Measurements from ENCODE around the gene FRMD4A.

FRMD4A gene

GRCh38 chr10:14195433-14195832, 135.3 kb downstream of the FRMD4A start:
- Mint-ChIP-seq H3K4me1 (peaks cover 4% of the 10 kb centered on the region), H3K27ac (no peak overlapping the region), H3K4me3 (no peak overlapping the region), H3K9me3 (no peaks in the 10 kb centered on the region), H3K27me3 (ENCODE audit: low read depth) (peaks cover 6% of the 10 kb centered on the region), H3K36me3 (ENCODE audit: low read depth) (no peaks in the 10 kb centered on the region)
- TF ChIP-seq, protein P1, sequence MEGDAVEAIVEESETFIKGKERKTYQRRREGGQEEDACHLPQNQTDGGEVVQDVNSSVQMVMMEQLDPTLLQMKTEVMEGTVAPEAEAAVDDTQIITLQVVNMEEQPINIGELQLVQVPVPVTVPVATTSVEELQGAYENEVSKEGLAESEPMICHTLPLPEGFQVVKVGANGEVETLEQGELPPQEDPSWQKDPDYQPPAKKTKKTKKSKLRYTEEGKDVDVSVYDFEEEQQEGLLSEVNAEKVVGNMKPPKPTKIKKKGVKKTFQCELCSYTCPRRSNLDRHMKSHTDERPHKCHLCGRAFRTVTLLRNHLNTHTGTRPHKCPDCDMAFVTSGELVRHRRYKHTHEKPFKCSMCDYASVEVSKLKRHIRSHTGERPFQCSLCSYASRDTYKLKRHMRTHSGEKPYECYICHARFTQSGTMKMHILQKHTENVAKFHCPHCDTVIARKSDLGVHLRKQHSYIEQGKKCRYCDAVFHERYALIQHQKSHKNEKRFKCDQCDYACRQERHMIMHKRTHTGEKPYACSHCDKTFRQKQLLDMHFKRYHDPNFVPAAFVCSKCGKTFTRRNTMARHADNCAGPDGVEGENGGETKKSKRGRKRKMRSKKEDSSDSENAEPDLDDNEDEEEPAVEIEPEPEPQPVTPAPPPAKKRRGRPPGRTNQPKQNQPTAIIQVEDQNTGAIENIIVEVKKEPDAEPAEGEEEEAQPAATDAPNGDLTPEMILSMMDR (IDR thresholded peaks at IDR 0.05; ENCODE audit: unreplicated experiment in 3 of 3), result no peak

GRCh38 chr10:14192746-14193145, 138.0 kb downstream of the FRMD4A start:
- TF ChIP-seq, protein P1 (IDR thresholded peaks at IDR 0.05; ENCODE audit: unreplicated experiment in 3 of 3), result no peak
- Mint-ChIP-seq H3K27me3 (ENCODE audit: low read depth) (peaks cover 6% of the 10 kb centered on the region), H3K4me3 (no peak overlapping the region), H3K36me3 (ENCODE audit: low read depth) (no peaks in the 10 kb centered on the region), H3K9me3 (no peaks in the 10 kb centered on the region), H3K27ac (no peak overlapping the region), H3K4me1 (peaks cover 4% of the 10 kb centered on the region)

- Mint-ChIP-seq H3K27me3 (ENCODE audit: low read depth) (peaks cover 3% of the 10 kb centered on the region), H3K9me3 (no peaks in the 10 kb centered on the region), H3K4me3 (no peak overlapping the region), H3K27ac (no peak overlapping the region), H3K36me3 (ENCODE audit: low read depth) (no peaks in the 10 kb centered on the region), H3K4me1 (peaks cover 4% of the 10 kb centered on the region)
- TF ChIP-seq, protein P1 (IDR thresholded peaks at IDR 0.05; ENCODE audit: unreplicated experiment in 3 of 3), result no peak
These were observed 138.9 kb downstream of the FRMD4A start for GRCh38 chr10:14191871-14192270.

DNA sequence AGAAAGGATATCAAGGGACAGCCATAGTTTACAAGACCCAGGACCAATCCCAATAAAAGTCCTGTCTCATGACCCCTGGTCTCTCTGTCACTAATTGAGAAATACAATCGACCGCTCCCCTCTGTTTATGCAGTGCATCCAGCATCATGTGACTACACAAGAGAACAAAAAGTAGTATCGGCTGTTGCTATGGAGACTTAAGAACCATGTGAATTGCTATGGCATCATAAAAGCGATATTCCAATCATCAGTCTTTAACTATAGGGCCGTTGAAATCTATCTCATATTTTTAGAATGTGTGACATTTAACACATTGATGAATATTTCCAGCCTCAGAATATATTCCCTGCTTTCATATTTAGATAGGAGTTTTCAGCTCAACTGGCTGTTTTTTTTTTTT, 139.3 kb downstream of the FRMD4A start:
- peaks cover under 1% of the 10 kb centered on the region for H3K27me3 Mint-ChIP-seq (ENCODE audit: low read depth)
- peaks cover 4% of the 10 kb centered on the region for H3K4me1 Mint-ChIP-seq
- H3K27ac Mint-ChIP-seq, result no peak overlapping the region
- TF ChIP-seq, protein P1 (IDR thresholded peaks at IDR 0.05; ENCODE audit: unreplicated experiment in 3 of 3), result no peak
- H3K36me3 Mint-ChIP-seq (ENCODE audit: low read depth), result no peaks in the 10 kb centered on the region
- H3K4me3 Mint-ChIP-seq, result no peak overlapping the region
- H3K9me3 Mint-ChIP-seq, result no peaks in the 10 kb centered on the region

DNA sequence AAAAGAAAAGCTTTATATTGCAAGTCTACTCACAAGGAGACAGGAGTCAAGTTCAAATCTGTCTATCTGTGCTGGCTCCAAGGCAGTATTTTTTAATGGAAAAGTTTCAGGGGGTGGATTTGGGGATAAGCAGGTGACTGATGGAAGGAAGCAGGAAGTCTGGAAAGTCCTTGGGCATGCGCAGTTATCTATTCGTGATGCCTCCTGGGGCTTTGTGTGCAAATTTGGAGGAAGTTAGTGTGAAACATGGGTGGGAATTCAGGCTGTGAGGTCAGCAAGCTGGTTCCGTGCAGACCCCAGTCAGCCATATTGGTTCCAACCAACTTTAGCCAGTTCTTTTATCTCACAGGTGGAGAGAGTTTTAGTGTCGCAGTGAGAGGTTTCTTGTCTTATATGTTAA, 140.0 kb downstream of the FRMD4A start:
- H3K4me3 Mint-ChIP-seq, result no peak overlapping the region
- H3K36me3 Mint-ChIP-seq (ENCODE audit: low read depth), result no peaks in the 10 kb centered on the region
- peaks cover 5% of the 10 kb centered on the region for H3K27me3 Mint-ChIP-seq (ENCODE audit: low read depth)
- H3K4me1 Mint-ChIP-seq, result peaks cover 4% of the 10 kb centered on the region
- no peak overlapping the region for H3K27ac Mint-ChIP-seq
- TF ChIP-seq, protein P1 (IDR thresholded peaks at IDR 0.05; ENCODE audit: unreplicated experiment in 3 of 3), result no peak
- no peaks in the 10 kb centered on the region for H3K9me3 Mint-ChIP-seq

- Mint-ChIP-seq H3K9me3 (no peaks in the 10 kb centered on the region), H3K27ac (no peak overlapping the region), H3K4me1 (peaks cover 5% of the 10 kb centered on the region), H3K27me3 (ENCODE audit: low read depth) (peaks cover 14% of the 10 kb centered on the region), H3K36me3 (ENCODE audit: low read depth) (no peaks in the 10 kb centered on the region), H3K4me3 (no peak overlapping the region)
- TF ChIP-seq, protein P1 (IDR thresholded peaks at IDR 0.05; ENCODE audit: unreplicated experiment in 3 of 3), result no peak
These were observed 144.5 kb downstream of the FRMD4A start for GRCh38 chr10:14186245-14186644.

All from nephron (organoid).